K562 (cell line): ENCODE data around the gene NR1D2. TPM values are rescaled to one million over a fixed set of nuclear protein-coding genes. Genes with fewer than 3 reads are reported as not detected.

ENCODE experiments used
- ATAC-seq: fragments of 200-7000 bp; cut with Tn5 transposase; 3 replicates; pipeline ENCODE4 v1.9.1; 2020; ENCODE audit warnings: moderate library complexity
- BruUV-seq: library from RNA; stranded (reverse); fragments of 400-500 nt; replicated peaks from 2 replicates; lab custom pipeline; 2021; lab: Mats Ljungman, UMichigan
- CTCF ChIA-PET: fragments of 300-600 bp; formaldehyde crosslinking; extraction: SDS; loops from one replicate; lab custom pipeline; 2021; ENCODE audit warnings: low intra/inter-chr PET ratio; lab: Yijun Ruan, JAX
- POLR2A ChIA-PET: fragments of 300-600, 350-650 bp; sonication (Branson Sonifier 250); formaldehyde crosslinking; extraction: SDS; loops from one replicate; lab custom pipeline; 2021; ENCODE audit warnings: antibody characterized with exemption, inconsistent platforms; lab: Yijun Ruan, JAX
- DNase-seq, 4 experiments: peaks; one replicate each; pipeline versions ENCODE4 v3.0.0 to v3.0.0-alpha.2; 2011 to 2018; ENCODE audit warnings: low spot score in 3 of 4, mixed read lengths in 3 of 4; ENCODE audit errors: extremely low read depth in 1 of 4
- FAIRE-seq: peaks from 2 replicates; lab custom pipeline; 2011; peaks lifted over from hg19 to GRCh38; lab: Jason Lieb, UNC
- H2AFZ ChIP-seq: 2 replicates; pipeline ENCODE4 v1.6.0; 2011; ENCODE audit warnings: low read depth, low read length, control low read depth, inconsistent platforms
- H3K27ac ChIP-seq: fragments of 200-600 bp; 3 replicates; pipeline ENCODE4 v1.8.0; 2011; ENCODE audit warnings: low read depth, mild to moderate bottlenecking, control low read depth, inconsistent platforms, low read length, moderate library complexity, mixed read lengths; ENCODE audit errors: extremely low read depth
- H3K27me3 ChIP-seq, 2 experiments: fragments of 300-600 bp in 1 of 2; 2 replicates in 1 of 2; 3 replicates in 1 of 2; pipeline versions ENCODE4 v1.6.0 to v1.8.0; 2011; ENCODE audit warnings: inconsistent platforms in 2 of 2, low read length in 2 of 2, mild to moderate bottlenecking in 1 of 2, mixed read lengths in 1 of 2, moderate library complexity in 1 of 2; ENCODE audit not compliant: control insufficient read depth in 2 of 2, insufficient read depth in 2 of 2
- H3K36me3 ChIP-seq: fragments of 300-600 bp; 3 replicates; pipeline ENCODE4 v1.8.0; 2011; ENCODE audit warnings: mild to moderate bottlenecking, low read length, inconsistent platforms; ENCODE audit not compliant: control insufficient read depth, insufficient read depth
- H3K4me1 ChIP-seq, 2 experiments: fragments of 200-600 bp in 1 of 2; replicated peaks in 1 of 2; 2 replicates in 1 of 2; 3 replicates in 1 of 2; pipeline versions ENCODE4 v1.5.1 to v1.8.0; 2011; ENCODE audit warnings: inconsistent platforms in 2 of 2, low read length in 2 of 2, mild to moderate bottlenecking in 1 of 2, mixed read lengths in 1 of 2, moderate library complexity in 1 of 2; ENCODE audit not compliant: control insufficient read depth in 2 of 2, insufficient read depth in 2 of 2
- H3K4me2 ChIP-seq: 2 replicates; pipeline ENCODE4 v1.6.1; 2011; ENCODE audit warnings: low read length, control low read depth, inconsistent platforms, mixed read lengths; ENCODE audit not compliant: insufficient read depth
- H3K4me3 ChIP-seq: fragments of 200-600 bp; sonication (generic), shearing (Covaris generic); 2 replicates; pipeline ENCODE4 v1.5.1; 2016; ENCODE audit warnings: control low read depth, inconsistent platforms
- H3K79me2 ChIP-seq: fragments of 200-600 bp; 3 replicates; pipeline ENCODE4 v1.8.0; 2011; ENCODE audit warnings: low read length, inconsistent platforms; ENCODE audit not compliant: control insufficient read depth, insufficient read depth
- H3K9ac ChIP-seq, 2 experiments: 2 replicates each; pipeline versions ENCODE4 v1.6.0 to v1.6.1; 2011; ENCODE audit warnings: low read depth in 2 of 2, low read length in 2 of 2, control low read depth in 1 of 2, inconsistent platforms in 1 of 2, mild to moderate bottlenecking in 1 of 2, mixed read lengths in 1 of 2; ENCODE audit not compliant: insufficient read depth in 1 of 2
- H3K9me1 ChIP-seq: one replicate; pipeline ENCODE4 v1.6.0; 2011; ENCODE audit warnings: inconsistent platforms, mild to moderate bottlenecking, low read length, moderate library complexity; ENCODE audit not compliant: control insufficient read depth, insufficient read depth
- H3K9me3 ChIP-seq: replicated peaks from 2 replicates; pipeline ENCODE4 v1.5.1; 2011; ENCODE audit warnings: low read depth, low read length, inconsistent platforms; ENCODE audit not compliant: control insufficient read depth, insufficient read depth
- H4K20me1 ChIP-seq: replicated peaks from 2 replicates; pipeline ENCODE4 v1.6.1; 2011; ENCODE audit warnings: low read length, inconsistent platforms, mixed read lengths; ENCODE audit not compliant: control insufficient read depth, insufficient read depth
- DIDO1 ChIP-seq: fragments of 450-650 bp; IDR thresholded peaks from 2 replicates; pipeline ENCODE4 v1.6.1; 2016; ENCODE audit warnings: low read depth, missing biosample characterization, missing genetic modification characterization
- GABPB2 ChIP-seq: fragments of 250-450 bp; sonication (Bioruptor Pico); conservative IDR thresholded peaks from 2 replicates; pipeline ENCODE4 v1.5.1; 2021; ENCODE audit warnings: mild to moderate bottlenecking
- JUND ChIP-seq, 2 experiments: IDR thresholded peaks; 2 replicates in 1 of 2; 3 replicates in 1 of 2; pipeline ENCODE4 v1.6.1; 2011; ENCODE audit warnings: borderline replicate concordance in 2 of 2, low read depth in 2 of 2, low read length in 2 of 2, improper control_type of control experiment in 1 of 2, missing biosample characterization in 1 of 2, missing genetic modification characterization in 1 of 2, missing genetic modification reagents in 1 of 2
- KDM2B ChIP-seq: fragments of 250-450 bp; sonication (Bioruptor Pico); IDR thresholded peaks from 2 replicates; pipeline ENCODE4 v1.8.0; 2021; ENCODE audit warnings: mild to moderate bottlenecking, moderate library complexity
- MEIS2 ChIP-seq: fragments of 450-650 bp; IDR thresholded peaks from 2 replicates; pipeline ENCODE4 v1.6.1; 2014; ENCODE audit warnings: mild to moderate bottlenecking; ENCODE audit not compliant: partially characterized antibody
- STAG1 ChIP-seq: sonication (generic); formaldehyde crosslinking; IDR thresholded peaks from 2 replicates; pipeline ENCODE4 v1.5.0; 2020; ENCODE audit warnings: missing genetic modification reagents, borderline replicate concordance
- ZFPM2 ChIP-seq: fragments of 250-450 bp; sonication (Bioruptor Pico); IDR thresholded peaks from 2 replicates; pipeline ENCODE4 v1.5.1; 2022; ENCODE audit warnings: mild to moderate bottlenecking
- WGBS: fragments of 100-300 bp; shearing (Covaris generic); methylation state at CpG from one replicate; pipeline ENCODE4 v1.1.6; 2016; ENCODE audit warnings: low coverage, mixed read lengths; ENCODE audit not compliant: insufficient coverage; ENCODE audit errors: missing lambda C conversion rate; 5-methylcytosine and 5-hydroxymethylcytosine counted together
- in situ Hi-C: fragments of 300-500 bp; cut with MboI; formaldehyde crosslinking; loops from 4 replicates; pipeline ENCODE4 v1.15.0; 2018; ENCODE audit warnings: inconsistent platforms, mixed read lengths
- intact Hi-C: fragments of 100-400 bp; cut with micrococcal nuclease; formaldehyde crosslinking; loops from 2 replicates; pipeline ENCODE4 v1.14.2; 2022
- polyA plus RNA-seq, 8 experiments: library from polyadenylated mRNA; depleted of rRNA in 4 of 8; stranded (reverse) in 5 of 8; unstranded in 3 of 8; fragments of >200 nt; fragmentation: Nextera tagmentation in 2 of 8; fragmentation: Illumina TruSeq in 1 of 8; extraction: Ambion mirVana in 2 of 8; extraction: Trizol in 1 of 8; gene quantifications; 2 replicates each; pipeline versions ENCODE4 v1.2.1 to v1.2.3, GENCODE V29; 2011 to 2014; ENCODE audit warnings: inconsistent platforms in 1 of 8, missing spikeins in 1 of 8
- total RNA-seq, 7 experiments: library from RNA; depleted of rRNA in 6 of 7; stranded (reverse); fragments of >200 nt in 6 of 7; fragmentation: Illumina TruSeq in 2 of 7; extraction: Trizol in 2 of 7; gene quantifications; 2 replicates each; pipeline versions ENCODE4 v1.2.1 to v1.2.3, GENCODE V29; 2011 to 2021; ENCODE audit warnings: low replicate concordance in 1 of 7
- TF ChIP-seq, protein P1 (sequence below): fragments of 450-650 bp; formaldehyde crosslinking; IDR thresholded peaks from 2 replicates; pipeline ENCODE4 v1.4.0; 2022; ENCODE audit warnings: missing genetic modification characterization
- TF ChIP-seq, protein P2 (sequence below): fragments of 450-650 bp; IDR thresholded peaks from 2 replicates; pipeline ENCODE4 v1.6.1; 2016

NR1D2 gene
- total and polyA plus RNA-seq, 9 of the 15 experiments (the other 6 are each of a cell fraction or from before 2014, with no cell fraction given), result 1.2 to 5.5 (median 2.9) TPM

DNA sequence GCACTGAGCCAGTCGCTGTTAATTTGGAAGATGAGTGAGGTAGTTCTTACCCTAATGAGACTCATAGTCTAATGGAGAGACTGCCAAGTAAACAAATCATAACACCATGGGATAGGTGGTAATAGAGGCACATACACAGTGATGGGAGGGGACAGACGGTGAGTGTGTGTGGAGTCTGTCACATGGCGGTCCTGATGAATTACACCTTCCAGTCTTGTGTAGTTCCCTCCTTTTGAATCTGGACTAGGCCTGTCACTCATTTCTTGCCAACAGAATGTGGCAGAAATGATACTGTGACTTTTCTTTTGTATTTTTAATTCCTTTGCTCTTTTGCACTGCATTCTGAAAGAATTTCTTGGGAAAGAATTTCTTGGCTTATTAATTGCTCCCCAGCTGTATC is 78.1 kb downstream of the NR1D2 start:
- TF ChIP-seq, protein P1, sequence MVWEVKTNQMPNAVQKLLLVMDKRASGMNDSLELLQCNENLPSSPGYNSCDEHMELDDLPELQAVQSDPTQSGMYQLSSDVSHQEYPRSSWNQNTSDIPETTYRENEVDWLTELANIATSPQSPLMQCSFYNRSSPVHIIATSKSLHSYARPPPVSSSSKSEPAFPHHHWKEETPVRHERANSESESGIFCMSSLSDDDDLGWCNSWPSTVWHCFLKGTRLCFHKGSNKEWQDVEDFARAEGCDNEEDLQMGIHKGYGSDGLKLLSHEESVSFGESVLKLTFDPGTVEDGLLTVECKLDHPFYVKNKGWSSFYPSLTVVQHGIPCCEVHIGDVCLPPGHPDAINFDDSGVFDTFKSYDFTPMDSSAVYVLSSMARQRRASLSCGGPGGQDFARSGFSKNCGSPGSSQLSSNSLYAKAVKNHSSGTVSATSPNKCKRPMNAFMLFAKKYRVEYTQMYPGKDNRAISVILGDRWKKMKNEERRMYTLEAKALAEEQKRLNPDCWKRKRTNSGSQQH (CRISPR knock-in tag), result no peak
- TF ChIP-seq, protein P2, sequence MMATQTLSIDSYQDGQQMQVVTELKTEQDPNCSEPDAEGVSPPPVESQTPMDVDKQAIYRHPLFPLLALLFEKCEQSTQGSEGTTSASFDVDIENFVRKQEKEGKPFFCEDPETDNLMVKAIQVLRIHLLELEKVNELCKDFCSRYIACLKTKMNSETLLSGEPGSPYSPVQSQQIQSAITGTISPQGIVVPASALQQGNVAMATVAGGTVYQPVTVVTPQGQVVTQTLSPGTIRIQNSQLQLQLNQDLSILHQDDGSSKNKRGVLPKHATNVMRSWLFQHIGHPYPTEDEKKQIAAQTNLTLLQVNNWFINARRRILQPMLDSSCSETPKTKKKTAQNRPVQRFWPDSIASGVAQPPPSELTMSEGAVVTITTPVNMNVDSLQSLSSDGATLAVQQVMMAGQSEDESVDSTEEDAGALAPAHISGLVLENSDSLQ, result peak; percentile 71
- TF ChIP-seq DIDO1 (tag) (no peak), GABPB2 (CRISPR knock-in tag) (no peak), ZFPM2 (no peak), STAG1 (no peak), KDM2B (no peak), JUND (IDR thresholded peaks at IDR 0.05; ENCODE audit: borderline replicate concordance, low read depth, low read length) (no peak), JUND (tag; IDR thresholded peaks at IDR 0.05; ENCODE audit: borderline replicate concordance, low read depth, low read length) (no peak), MEIS2 (peak; percentile 4)
- H3K36me3 ChIP-seq, result no peaks in the 10 kb centered on the region
- in situ Hi-C loops, result no loop called here
- H3K27ac ChIP-seq, result no peak overlapping the region
- 0% methylated on average over 3 of the region's 3 CpGs for WGBS
- no peaks in the 10 kb centered on the region for H4K20me1 ChIP-seq
- FAIRE-seq (peak; percentile 44), DNase-seq (no peak), ATAC-seq (peak; percentile 30; the same call in 1 of the 3 replicates)
- H3K9me3 ChIP-seq, result no peaks in the 10 kb centered on the region
- no TSS peak for BruUV-seq
- intact Hi-C loops, result no loop called here
- no peak overlapping the region for H3K9ac ChIP-seq
- no peaks in the 10 kb centered on the region for H3K9me1 ChIP-seq
- no peak overlapping the region for H2AFZ ChIP-seq
- no peak overlapping the region for H3K4me2 ChIP-seq
- no peak overlapping the region for H3K4me3 ChIP-seq
- peaks cover 2 to 19% of the 10 kb centered on the region in 2 experiments; a peak in 4 of 5 replicates for H3K27me3 ChIP-seq
- H3K4me1 ChIP-seq, result peaks cover 0 to 12% of the 10 kb centered on the region in 2 experiments; a peak in 2 of 5 replicates
- ChIA-PET CTCF (no interaction called here), POLR2A (interaction anchor here (0.7 kb wide), 1 partner anchor 248 kb away, joined by 3 read pairs; no protein-coding TSS in a partner anchor)
- no peaks in the 10 kb centered on the region for H3K79me2 ChIP-seq
